Fibroblast of lung (primary cell): ENCODE data around the gene FOXD4L6.
"Not testable (repeated sequence)": the region's sequence is repeated elsewhere in the genome, so short reads cannot be mapped to it uniquely, and the experiment has no call there.

Experiments
- CTCF ChIP-seq, 2 donors: IDR thresholded peaks in 1 of 2; conservative IDR thresholded peaks in 1 of 2; 1 replicate in 1 of 2; 2 replicates in 1 of 2; pipeline ENCODE4 v1.5.1; 2011 to 2012; ENCODE audit warnings: low read length in 2 of 2, control low read depth in 1 of 2, inconsistent platforms in 1 of 2, low read depth in 1 of 2, mild to moderate bottlenecking in 1 of 2
- EZH2 ChIP-seq: IDR thresholded peaks from 2 replicates; pipeline ENCODE4 v1.5.1; 2012; ENCODE audit warnings: low read length, control low read depth, mild to moderate bottlenecking; ENCODE audit errors: missing control alignments

- not testable (repeated sequence) for TF ChIP-seq CTCF (conservative IDR thresholded peaks at IDR 0.05 in 1 of 2, IDR thresholded peaks at IDR 0.05 in 1 of 2; ENCODE audit: low read depth in 1 of 2, low read length in 2 of 2); EZH2
Measured at GRCh38 chr9:41087157-41087780, 41.2 kb downstream of the FOXD4L6 start.
